Fibroblast of the aortic adventitia (primary cell): ENCODE measurements around the gene TMA7B. TPM values are rescaled to one million over a fixed set of nuclear protein-coding genes. Genes with fewer than 3 reads are reported as not detected.

Experiments
- DNase-seq: peaks from one replicate; pipeline ENCODE4 v3.0.0-alpha.2; 2010; ENCODE audit warnings: low read depth
- H3K4me3 ChIP-seq: 2 replicates; pipeline ENCODE4 v1.5.1; 2011; ENCODE audit warnings: low read depth, mild to moderate bottlenecking, control low read depth, low read length, moderate library complexity
- CTCF ChIP-seq: IDR thresholded peaks from 2 replicates; pipeline ENCODE4 v1.5.1; 2011; ENCODE audit warnings: mild to moderate bottlenecking, low read length, control low read depth, inconsistent platforms; ENCODE audit not compliant: insufficient read depth
- total RNA-seq: library from RNA; depleted of rRNA; stranded (reverse); fragments of >200 nt; gene quantifications from 2 replicates; pipeline ENCODE4 v1.2.3, GENCODE V29; 2012; ENCODE audit warnings: low replicate concordance

The TMA7B gene
- total RNA-seq, 1 donor, result not detected

DNA sequence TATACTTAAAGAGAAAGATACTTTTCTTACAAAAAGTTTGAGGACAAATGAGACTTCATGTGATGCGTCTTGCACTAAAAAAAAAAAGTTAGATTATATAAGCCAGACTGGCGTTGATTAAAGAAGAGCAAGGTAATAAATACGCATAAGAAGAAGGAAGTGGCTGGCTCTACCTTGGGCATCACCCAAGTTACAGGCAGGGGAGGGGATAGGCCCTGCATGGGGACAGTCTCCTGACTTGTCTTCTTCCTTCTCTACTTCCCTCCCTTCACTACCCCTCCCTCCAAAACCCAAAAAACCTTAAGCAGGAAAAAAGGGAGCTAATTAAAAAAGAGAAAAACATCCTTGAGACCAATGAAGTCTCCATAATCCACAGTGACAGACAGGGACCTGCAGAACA lies 22.3 kb upstream of the TMA7B start:
- no peak for DNase-seq
- H3K4me3 ChIP-seq, result no peak overlapping the region
- TF ChIP-seq CTCF, result no peak

GRCh38 chr22:39938509-39939111 lies 21.6 kb upstream of the TMA7B start:
- no peak for TF ChIP-seq CTCF
- H3K4me3 ChIP-seq, result no peak overlapping the region

GRCh38 chr22:39939830-39940229 lies 20.4 kb upstream of the TMA7B start:
- no peak overlapping the region for H3K4me3 ChIP-seq
- DNase-seq, result no peak
- no peak for TF ChIP-seq CTCF

More at GRCh38 chr22:39938509-39939111, 21.6 kb upstream of the TMA7B start:
- no peak for DNase-seq

DNA sequence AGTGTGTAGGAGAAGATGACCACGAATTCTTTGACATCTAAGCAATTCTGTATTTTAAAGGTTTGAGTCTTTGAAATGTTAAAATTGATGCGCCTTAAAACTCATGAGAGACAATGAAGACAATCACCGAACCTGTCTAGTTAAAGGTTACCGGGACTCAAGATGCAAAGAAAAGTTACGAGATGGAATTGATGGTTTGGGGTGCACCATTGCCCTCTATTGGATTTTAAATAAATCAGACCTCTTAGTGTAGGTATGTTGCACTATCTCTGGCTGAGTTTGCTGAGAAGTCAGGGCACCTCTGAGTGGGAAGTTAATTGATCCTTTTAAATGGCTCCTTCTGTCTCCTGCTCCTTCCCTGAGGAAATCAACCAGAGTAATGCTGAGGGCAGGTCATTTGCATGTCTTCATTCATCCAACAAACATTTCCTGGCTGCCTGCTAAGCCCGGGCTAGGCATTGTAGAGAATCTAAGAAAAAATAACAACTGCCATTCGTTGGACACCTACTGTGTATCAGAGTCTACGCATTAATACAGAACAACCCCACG lies 19.4 kb upstream of the TMA7B start:
- H3K4me3 ChIP-seq, result no peak overlapping the region
- DNase-seq, result no peak
- TF ChIP-seq CTCF, result no peak

- no peak for TF ChIP-seq CTCF
- H3K4me3 ChIP-seq, result no peak overlapping the region
- no peak for DNase-seq
Observed at GRCh38 chr22:39941601-39942000, 18.6 kb upstream of the TMA7B start.

DNA sequence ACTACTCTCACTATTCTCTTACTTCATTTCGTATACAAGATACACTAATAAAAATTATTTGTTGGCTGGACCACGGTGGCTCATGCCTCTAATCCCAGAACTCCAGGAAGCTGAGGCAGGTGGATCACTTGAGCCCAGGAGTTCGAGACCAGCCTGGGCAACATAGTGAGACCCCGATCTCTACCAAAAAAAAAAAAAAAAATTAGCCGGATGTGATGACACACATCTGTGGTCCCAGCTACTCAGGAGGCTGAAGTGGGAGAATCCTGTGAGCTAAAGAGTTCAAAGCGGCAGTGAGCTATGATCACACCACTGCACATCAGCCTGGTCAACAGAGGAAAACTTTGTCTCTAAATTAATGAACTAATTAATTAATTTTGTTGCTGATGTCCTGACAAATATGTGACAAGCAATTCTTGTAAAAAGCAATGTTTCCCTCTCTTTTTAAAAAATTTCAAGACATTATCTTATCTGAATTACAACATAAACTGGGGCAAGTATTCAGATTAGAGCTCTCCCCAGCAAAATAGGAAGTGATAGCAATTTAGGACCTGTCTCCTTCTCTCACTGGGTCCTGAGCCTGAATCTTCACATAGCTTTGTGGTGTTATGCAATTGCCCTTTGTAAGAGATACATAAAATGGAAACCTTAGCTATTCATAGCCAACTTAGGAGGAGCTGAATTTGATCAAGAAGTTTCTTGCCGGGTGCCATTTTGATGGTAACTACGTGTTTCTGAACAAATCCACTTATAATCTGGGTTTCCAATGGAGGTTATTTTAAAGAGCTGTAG lies 17.6 kb upstream of the TMA7B start:
- no peak for TF ChIP-seq CTCF
- H3K4me3 ChIP-seq, result no peak overlapping the region
- DNase-seq, result no peak
